NCI-H526 (cell line): ENCODE measurements around the gene OR2M2.

Experiments
- DNase-seq, 2 experiments: peaks; one replicate each; lab custom pipeline; 2025; lab: John Stamatoyannopoulos, UW

OR2M2 gene, protein sequence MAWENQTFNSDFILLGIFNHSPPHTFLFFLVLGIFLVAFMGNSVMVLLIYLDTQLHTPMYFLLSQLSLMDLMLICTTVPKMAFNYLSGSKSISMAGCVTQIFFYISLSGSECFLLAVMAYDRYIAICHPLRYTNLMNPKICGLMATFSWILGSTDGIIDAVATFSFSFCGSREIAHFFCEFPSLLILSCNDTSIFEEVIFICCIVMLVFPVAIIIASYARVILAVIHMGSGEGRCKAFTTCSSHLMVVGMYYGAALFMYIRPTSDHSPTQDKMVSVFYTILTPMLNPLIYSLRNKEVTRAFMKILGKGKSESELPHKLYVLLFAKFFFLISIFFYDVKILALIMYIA

DNA sequence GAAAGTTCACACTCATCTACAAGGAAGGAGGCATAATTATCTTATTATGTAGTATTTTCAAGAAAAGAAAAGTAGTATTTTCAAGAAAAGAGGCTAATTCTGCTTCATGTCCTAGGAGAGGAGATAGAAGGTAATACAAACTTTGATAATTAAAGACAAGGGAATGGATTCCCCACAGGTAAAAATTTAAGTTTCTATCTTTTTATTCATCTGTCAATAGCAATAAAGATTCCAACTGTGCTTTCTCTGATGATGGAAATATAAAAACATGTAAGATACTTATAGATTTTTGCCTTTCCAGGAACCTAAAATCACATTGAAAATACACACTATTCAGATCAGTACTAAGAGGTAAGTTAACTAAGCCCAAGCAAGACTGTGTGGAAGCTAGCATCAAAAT, at the start of gene OR2M2:
Gene OR2M2, plus strand, starts transcription at position 301 of the 400 bp plus-strand sequence. CDS start 5,165 bp downstream, outside the sequence.
- no peak for DNase-seq

DNA sequence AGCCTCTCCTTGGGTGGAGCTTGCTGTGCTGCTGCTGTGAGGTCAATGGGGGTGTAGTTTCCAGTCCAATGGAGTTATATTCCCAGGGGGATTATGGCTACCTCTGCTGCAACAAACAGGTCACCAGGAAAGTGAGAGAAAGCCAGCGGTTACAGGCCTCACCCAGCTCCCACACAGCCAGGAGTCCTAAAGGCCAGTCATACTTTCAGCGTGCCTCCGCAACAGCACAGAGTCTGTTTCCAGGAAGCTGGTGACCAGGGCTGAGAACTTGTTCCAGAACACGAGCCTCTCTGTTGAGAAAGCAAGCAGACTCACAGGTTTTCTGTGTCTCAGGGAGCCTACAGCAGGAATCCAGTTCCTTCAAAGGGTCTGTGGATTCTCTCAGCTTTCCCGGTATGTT, 47.0 kb upstream of the OR2M2 start:
- no peak for DNase-seq

DNA sequence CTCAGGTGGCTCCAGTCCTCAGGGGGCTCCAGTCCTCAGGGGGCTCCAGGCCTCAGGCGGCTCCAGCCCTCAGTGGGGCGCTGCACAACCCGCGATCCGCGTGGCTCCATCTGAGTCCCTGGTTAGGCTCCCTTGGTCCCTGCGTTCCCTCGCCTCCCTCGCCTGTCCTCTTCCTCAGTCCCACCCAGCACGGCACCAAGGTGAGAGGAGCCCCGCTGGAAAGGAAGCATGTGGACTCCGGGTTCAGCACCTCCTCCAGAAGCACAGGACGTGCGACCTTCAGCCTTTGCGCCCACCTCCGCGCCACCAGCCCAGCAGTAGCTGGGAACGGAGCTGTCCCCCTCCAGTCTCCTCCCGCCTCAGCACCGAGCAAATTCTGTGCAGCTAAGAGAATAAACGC, 37.8 kb upstream of the OR2M2 start:
- no peak for DNase-seq

DNA sequence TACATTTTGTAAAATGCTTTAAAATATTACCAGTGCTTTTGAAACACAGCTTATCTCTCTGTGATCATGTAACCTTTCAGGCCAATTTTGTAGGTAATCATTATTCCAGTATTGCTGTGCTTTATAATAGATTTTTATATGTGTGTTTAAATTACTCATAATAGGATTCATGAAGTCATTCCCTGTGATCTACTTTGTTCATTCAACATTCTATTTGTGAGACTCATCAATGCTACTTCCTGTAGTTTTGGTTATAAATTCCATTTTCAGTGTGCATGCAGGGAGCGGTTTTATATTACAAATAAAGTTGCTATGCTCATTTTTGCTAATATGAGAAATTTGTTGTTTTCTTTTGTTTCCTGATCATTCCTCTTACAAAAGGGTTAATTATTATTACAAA, 33.8 kb upstream of the OR2M2 start:
- DNase-seq, result no peak

- no peak for DNase-seq
Observed at GRCh38 chr1:248143311-248143710, 31.3 kb upstream of the OR2M2 start.

DNA sequence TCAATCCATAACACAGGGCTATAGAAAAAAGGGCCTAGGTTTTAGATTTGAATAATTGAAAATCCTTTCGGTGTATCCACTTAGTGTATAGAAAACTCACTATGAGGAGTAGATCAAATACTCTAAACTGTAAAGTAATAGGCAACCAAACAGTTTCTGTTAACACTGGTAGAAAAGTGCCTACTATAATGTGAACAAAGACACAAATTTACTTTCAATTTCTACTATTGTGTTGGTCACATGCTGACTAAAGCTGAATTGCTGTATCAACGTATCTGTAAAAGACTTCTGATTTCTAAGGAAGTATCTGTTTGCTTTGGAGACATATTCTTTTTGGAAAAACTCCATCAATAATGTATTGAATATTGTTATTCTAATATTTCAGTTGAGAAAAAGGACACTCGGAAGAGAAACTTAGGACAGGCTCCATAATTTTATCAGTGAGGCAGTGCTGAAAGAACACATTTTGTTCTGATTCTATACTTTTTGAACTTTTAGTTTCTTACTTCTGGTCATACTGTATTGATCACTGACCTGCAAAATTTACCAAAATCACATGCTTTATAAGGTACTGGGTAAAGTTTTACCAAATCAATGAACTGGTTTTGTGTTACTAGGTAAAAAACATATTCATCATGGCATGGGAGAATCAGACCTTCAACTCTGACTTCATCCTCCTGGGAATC, 30.0 kb upstream of the OR2M2 start, which contains the start of gene OR2M5:
Gene OR2M5, plus strand, starts transcription at position 636 of the 686 bp plus-strand sequence. Its CDS starts 0 bp downstream, at position 636.
- DNase-seq, result no peak

DNA sequence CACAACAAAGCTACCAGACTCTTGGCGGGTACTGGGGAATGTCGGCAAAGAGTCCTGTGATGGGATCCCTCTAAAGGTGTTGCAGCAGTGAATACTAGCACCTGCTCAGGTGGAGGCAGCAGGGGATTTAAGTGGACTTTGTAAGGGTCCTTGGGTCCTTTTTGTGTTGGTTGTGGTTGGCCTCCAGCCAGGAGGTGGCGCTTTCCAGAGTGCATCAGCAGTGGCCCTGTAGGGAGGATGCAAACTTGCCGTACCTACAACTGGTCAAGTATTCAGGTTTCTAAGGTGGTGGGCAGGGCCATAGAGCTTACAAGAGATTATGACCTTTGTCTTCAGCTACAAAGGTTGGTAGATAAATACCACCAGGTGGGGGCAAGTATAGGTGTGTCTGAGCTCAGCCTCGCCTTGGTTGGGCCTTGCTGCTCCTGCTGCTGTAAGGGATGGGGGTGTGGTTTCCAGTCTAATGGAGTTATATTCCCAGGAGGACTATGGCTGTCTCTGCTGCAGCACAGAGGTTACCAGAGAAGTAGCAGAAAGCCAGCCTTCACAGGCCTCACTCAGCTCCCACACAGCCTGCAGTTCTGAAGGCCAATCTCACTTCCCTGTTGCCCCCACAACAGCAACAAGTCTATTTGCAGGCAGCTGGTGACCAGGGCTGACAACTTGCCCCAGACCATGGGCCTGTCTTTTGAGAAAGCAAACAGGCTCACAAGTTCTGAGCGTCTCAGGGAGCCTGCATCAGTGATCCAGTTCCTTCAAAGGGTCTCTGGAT, 22.4 kb upstream of the OR2M2 start:
- no peak for DNase-seq

- no peak for DNase-seq
Observed at GRCh38 chr1:248155927-248156326, 18.7 kb upstream of the OR2M2 start.

- DNase-seq, result no peak
Observed at GRCh38 chr1:248158758-248159157, 15.9 kb upstream of the OR2M2 start.

GRCh38 chr1:248164031-248164430, 10.6 kb upstream of the OR2M2 start:
- DNase-seq, result no peak

DNA sequence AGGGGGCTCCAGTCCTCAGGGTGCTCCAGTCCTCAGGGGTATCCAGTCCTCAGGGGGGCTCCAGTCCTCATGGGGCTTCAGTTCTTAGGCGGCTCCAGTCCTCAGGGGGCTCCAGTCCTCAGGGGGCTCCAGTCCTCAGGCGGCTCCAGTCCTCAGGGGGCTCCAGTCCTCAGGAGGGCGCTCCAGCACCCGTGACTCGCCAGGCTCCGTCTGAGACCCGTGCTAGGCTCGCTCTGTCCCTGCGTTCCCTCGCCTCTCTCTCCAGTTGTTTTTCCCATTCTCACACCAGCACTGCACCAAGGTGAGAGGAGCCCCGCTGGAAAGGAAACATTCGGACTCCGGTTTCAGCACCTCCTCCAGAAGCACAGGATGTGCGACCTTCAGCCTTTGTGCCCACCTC, 9.4 kb upstream of the OR2M2 start:
- no peak for DNase-seq

- DNase-seq, result no peak
Observed at GRCh38 chr1:248183996-248184395, 9.4 kb downstream of the OR2M2 start.

DNA sequence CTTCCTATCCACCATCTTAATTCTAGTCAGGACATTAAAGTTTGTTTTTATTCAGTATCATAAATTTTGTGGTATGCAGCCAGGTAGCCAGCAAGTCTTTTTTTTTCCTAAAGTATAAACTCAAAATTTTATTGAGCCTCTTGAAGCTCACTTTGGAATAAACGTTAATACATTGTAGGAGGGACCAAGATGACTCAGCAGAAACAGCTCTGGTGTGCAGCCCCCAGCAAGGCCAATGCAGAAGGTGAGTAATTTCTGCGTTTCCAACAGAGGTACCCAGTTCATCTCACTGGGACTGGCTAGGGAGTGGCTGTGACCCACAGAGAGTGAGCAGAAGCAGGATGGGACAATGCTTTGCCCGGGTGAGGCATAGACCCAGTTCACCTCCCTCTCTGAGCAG, 12.7 kb downstream of the OR2M2 start:
- no peak for DNase-seq

GRCh38 chr1:248189026-248189425, 14.4 kb downstream of the OR2M2 start:
- no peak for DNase-seq

DNA sequence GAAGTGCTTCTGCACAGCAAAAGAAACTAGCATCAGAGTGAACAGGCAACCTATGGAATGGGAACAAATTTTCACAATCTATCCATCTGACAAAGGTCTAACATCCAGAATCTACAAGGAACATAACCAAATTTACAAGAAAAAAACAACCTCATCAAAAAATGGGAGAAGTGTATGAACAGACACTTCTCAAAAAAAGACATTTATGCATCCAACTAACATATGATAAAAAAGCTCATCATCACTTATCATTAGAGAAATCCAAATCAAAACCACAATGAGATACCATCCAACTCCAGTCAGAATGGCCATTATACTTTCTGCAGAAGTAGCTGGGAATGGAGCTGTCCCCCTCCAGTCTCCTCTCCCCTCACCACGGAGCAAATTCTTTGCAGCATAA, 19.5 kb downstream of the OR2M2 start:
- DNase-seq, result no peak

- no peak for DNase-seq
Observed at GRCh38 chr1:248196965-248197364, 22.3 kb downstream of the OR2M2 start, which contains the start of gene OR2M3. Gene OR2M3, plus strand, starts transcription at chr1:248197265. Its CDS starts 5,803 bp downstream, at chr1:248203068.

GRCh38 chr1:248215880-248216279, 41.3 kb downstream of the OR2M2 start:
- DNase-seq, result no peak

- DNase-seq, result no peak
Observed at GRCh38 chr1:248225537-248225936, 50.9 kb downstream of the OR2M2 start.

GRCh38 chr1:248229360-248229908, 54.8 kb downstream of the OR2M2 start:
- DNase-seq, result no peak
